ENCODE results near the gene RAB7A.
"Not testable (repeated sequence)": the region's sequence is repeated elsewhere in the genome, so short reads cannot be mapped to it uniquely, and the experiment has no call there.

Gene RAB7A

DNA sequence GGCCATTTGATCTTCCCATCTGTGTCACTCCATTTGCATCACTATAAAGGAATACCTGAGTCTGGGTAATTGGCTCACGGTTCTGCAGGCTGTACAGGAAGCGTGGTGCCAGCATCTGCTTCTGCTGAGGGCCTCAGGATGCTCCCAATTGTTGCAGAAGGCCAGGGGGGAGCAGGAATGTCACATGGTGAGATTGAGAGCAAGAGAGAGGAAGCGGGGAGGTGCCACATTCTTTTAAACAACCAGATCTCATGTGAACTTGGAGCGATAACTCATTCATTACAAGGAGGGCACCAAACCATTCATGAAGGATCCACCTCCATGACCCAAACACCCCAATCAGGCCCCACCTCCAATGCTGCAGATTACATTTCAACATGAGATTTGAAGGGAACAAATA is 13.1 kb upstream of the RAB7A start:
- Histone ChIP-seq H3K36me3 (replicated peaks in 1 of 2; ENCODE audit: control insufficient read depth in 2 of 2, insufficient read depth in 2 of 2, low read length in 2 of 2) (no peaks in the 10 kb centered on the region), H3K4ac (ENCODE audit: low read length) (no peak overlapping the region), H2BK15ac (ENCODE audit: low read length) (peak overlapping the region; percentile 0), H4K8ac (ENCODE audit: low read depth, low read length) (no peak overlapping the region), H4K91ac (ENCODE audit: low read depth, low read length, poor library complexity) (no peak overlapping the region), H3K9ac (ENCODE audit: low read depth, low read length, poor library complexity) (no peak overlapping the region), H2BK5ac (ENCODE audit: low read length) (peak overlapping the region; percentile 40), H3K18ac (ENCODE audit: low read length) (no peak overlapping the region), H2AFZ (ENCODE audit: low read length) (no peak overlapping the region), H3K27me3 (ENCODE audit: control insufficient read depth in 3 of 3, insufficient read depth in 3 of 3, low read depth in 1 of 3, low read length in 3 of 3) (peaks cover 0 to 7% (median 0%) of the 10 kb centered on the region in 3 experiments), H3K14ac (ENCODE audit: low read length) (no peak overlapping the region), H3K27ac (replicated peaks; ENCODE audit: low read length) (no peak overlapping the region), H3K79me1 (ENCODE audit: low read depth, low read length) (no peaks in the 10 kb centered on the region), H2BK120ac (ENCODE audit: low read depth, low read length) (no peak overlapping the region), H2AK5ac (ENCODE audit: low read depth, low read length) (no peak overlapping the region), H3K4me1 (ENCODE audit: control insufficient read depth in 2 of 2, insufficient read depth in 1 of 2, low read depth in 1 of 2, low read length in 2 of 2) (peaks cover 0 to 2% of the 10 kb centered on the region in 2 donors), H3K23ac (ENCODE audit: low read depth, low read length, poor library complexity) (no peak overlapping the region), H3K9me3 (replicated peaks in 1 of 2; ENCODE audit: control insufficient read depth in 2 of 2, insufficient read depth in 1 of 2, low read depth in 1 of 2, low read length in 2 of 2) (no peaks in the 10 kb centered on the region), H3K4me2 (ENCODE audit: insufficient read depth, low read length, poor library complexity, severe bottlenecking) (no peak overlapping the region), H2BK12ac (ENCODE audit: low read length) (no peak overlapping the region), H3K4me3 (ENCODE audit: low read length in 2 of 2) (no peak overlapping the region)
- DNase-seq (ENCODE audit: low spot score): no peak
- WGBS, 2 donors (ENCODE audit: extremely low coverage in 2 of 2, insufficient read length in 2 of 2, insufficient replicate concordance in 1 of 2): no CpG with 5 or more reads among the region's 4 CpGs

DNA sequence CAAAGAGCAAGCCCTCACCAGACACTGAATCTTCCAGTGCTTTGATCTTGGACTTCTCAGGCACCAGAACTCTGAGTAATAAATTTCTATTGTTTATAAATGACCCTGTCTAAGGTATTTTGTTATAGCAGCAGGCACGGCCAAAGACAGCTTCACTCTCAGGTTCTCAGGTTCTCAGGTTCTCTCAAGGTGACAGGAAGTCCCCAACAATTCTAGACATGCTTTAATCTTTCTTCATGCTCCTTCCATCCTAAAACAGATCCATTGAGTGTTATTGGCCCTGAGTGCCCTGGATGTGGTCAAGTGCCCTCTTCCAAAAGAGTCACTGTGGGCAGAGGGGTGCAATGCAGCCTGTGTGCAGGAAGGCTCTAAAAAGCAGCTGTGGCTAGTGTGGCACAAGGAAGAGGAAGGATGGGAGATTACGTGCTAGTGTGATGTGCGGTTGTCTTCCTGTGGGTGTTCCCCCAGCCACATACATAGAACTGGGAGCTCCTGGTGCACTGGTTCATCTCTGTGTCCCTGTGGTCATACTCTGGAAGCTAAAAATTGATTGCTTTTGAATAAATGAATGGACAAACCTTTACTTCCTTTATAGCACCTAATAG is 11.0 kb upstream of the RAB7A start:
- Histone ChIP-seq H3K27me3 (ENCODE audit: control insufficient read depth in 3 of 3, insufficient read depth in 3 of 3, low read depth in 1 of 3, low read length in 3 of 3) (peaks cover 0 to 8% (median 0%) of the 10 kb centered on the region in 3 experiments), H3K23ac (ENCODE audit: low read depth, low read length, poor library complexity) (no peak overlapping the region), H4K91ac (ENCODE audit: low read depth, low read length, poor library complexity) (no peak overlapping the region), H3K9me3 (replicated peaks in 1 of 2; ENCODE audit: control insufficient read depth in 2 of 2, insufficient read depth in 1 of 2, low read depth in 1 of 2, low read length in 2 of 2) (peaks cover 0 to 3% of the 10 kb centered on the region in 2 donors), H3K27ac (replicated peaks; ENCODE audit: low read length) (no peak overlapping the region), H2BK120ac (ENCODE audit: low read depth, low read length) (no peak overlapping the region), H2AFZ (ENCODE audit: low read length) (no peak overlapping the region), H3K14ac (ENCODE audit: low read length) (no peak overlapping the region), H3K4me1 (ENCODE audit: control insufficient read depth in 2 of 2, insufficient read depth in 1 of 2, low read depth in 1 of 2, low read length in 2 of 2) (no peaks in the 10 kb centered on the region), H3K36me3 (replicated peaks in 1 of 2; ENCODE audit: control insufficient read depth in 2 of 2, insufficient read depth in 2 of 2, low read length in 2 of 2) (no peaks in the 10 kb centered on the region), H3K18ac (ENCODE audit: low read length) (no peak overlapping the region), H2AK5ac (ENCODE audit: low read depth, low read length) (no peak overlapping the region), H3K4me2 (ENCODE audit: insufficient read depth, low read length, poor library complexity, severe bottlenecking) (no peak overlapping the region), H2BK15ac (ENCODE audit: low read length) (no peak overlapping the region), H2BK12ac (ENCODE audit: low read length) (no peak overlapping the region), H3K79me1 (ENCODE audit: low read depth, low read length) (no peaks in the 10 kb centered on the region), H4K8ac (ENCODE audit: low read depth, low read length) (no peak overlapping the region), H3K4me3 (ENCODE audit: low read length in 2 of 2) (peak overlapping the region in 1 of 2 donors; percentile 1), H3K9ac (ENCODE audit: low read depth, low read length, poor library complexity) (no peak overlapping the region), H3K4ac (ENCODE audit: low read length) (no peak overlapping the region), H2BK5ac (ENCODE audit: low read length) (no peak overlapping the region)
- DNase-seq (ENCODE audit: low spot score): no peak
- no CpG with 5 or more reads among the region's 3 CpGs for WGBS, 2 donors (ENCODE audit: extremely low coverage in 2 of 2, insufficient read length in 2 of 2, insufficient replicate concordance in 1 of 2)

DNA sequence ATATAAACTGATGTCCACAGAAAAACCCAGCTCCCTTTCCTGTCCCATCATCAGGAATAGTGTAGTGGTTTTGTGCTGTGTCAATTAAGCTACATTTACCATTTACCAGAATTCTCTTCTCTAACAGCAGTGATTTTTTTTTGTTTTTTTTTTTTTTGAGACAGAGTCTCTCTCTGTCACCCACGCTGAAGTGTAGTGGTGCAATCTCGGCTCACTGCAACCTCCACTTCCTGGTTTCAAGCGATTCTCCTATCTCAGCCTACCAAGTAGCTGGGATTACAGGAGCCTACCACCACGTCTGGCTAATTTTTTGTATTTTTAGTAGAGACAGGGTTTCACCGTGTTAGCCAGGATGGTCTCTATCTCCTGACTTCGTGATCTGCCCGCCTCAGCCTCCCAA is 7.1 kb upstream of the RAB7A start:
- H2AFZ ChIP-seq (ENCODE audit: low read length); H3K18ac ChIP-seq (ENCODE audit: low read length); H3K27ac ChIP-seq (replicated peaks; ENCODE audit: low read length); H2AK5ac ChIP-seq (ENCODE audit: low read depth, low read length); H3K4ac ChIP-seq (ENCODE audit: low read length); H3K14ac ChIP-seq (ENCODE audit: low read length); H3K79me1 ChIP-seq (ENCODE audit: low read depth, low read length); H2BK12ac ChIP-seq (ENCODE audit: low read length); H3K23ac ChIP-seq (ENCODE audit: low read depth, low read length, poor library complexity); H2BK120ac ChIP-seq (ENCODE audit: low read depth, low read length); H2BK5ac ChIP-seq (ENCODE audit: low read length); H3K4me2 ChIP-seq (ENCODE audit: insufficient read depth, low read length, poor library complexity, severe bottlenecking); H3K4me1 ChIP-seq (ENCODE audit: control insufficient read depth in 2 of 2, insufficient read depth in 1 of 2, low read depth in 1 of 2, low read length in 2 of 2); H4K91ac ChIP-seq (ENCODE audit: low read depth, low read length, poor library complexity); H4K8ac ChIP-seq (ENCODE audit: low read depth, low read length); H3K36me3 ChIP-seq (replicated peaks in 1 of 2; ENCODE audit: control insufficient read depth in 2 of 2, insufficient read depth in 2 of 2, low read length in 2 of 2); H3K9ac ChIP-seq (ENCODE audit: low read depth, low read length, poor library complexity); DNase-seq (ENCODE audit: low spot score); H3K4me3 ChIP-seq (ENCODE audit: low read length in 2 of 2); H2BK15ac ChIP-seq (ENCODE audit: low read length); H3K9me3 ChIP-seq (replicated peaks in 1 of 2; ENCODE audit: control insufficient read depth in 2 of 2, insufficient read depth in 1 of 2, low read depth in 1 of 2, low read length in 2 of 2): not testable (repeated sequence)
- WGBS, 2 donors (ENCODE audit: extremely low coverage in 2 of 2, insufficient read length in 2 of 2, insufficient replicate concordance in 1 of 2): no CpG with 5 or more reads among the region's 7 CpGs
- peaks cover 0 to 19% (median 0%) of the 10 kb centered on the region in 3 experiments for H3K27me3 ChIP-seq (ENCODE audit: control insufficient read depth in 3 of 3, insufficient read depth in 3 of 3, low read depth in 1 of 3, low read length in 3 of 3)

DNA sequence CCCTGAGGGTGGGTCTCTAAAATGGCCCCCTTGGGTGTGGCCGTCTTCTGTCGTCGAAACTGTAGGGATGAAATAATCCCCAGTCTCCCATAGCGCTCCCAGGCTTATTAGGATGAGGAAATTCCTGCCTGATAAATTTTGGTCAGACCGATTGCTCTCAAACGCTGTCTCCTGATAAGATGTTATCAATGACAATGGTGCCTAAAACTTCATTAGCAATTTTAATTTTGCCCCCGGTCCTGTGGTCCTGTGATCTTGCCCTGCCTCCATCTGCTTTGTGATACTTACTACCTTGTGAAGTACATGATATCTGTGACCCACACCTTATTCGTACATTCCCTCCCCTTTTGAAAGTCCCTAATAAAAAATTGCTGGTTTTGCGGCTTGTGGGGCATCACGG is 5.1 kb upstream of the RAB7A start:
- WGBS, 2 donors (ENCODE audit: extremely low coverage in 2 of 2, insufficient read length in 2 of 2, insufficient replicate concordance in 1 of 2): no CpG with 5 or more reads among the region's 10 CpGs
- H3K36me3 ChIP-seq (replicated peaks in 1 of 2; ENCODE audit: control insufficient read depth in 2 of 2, insufficient read depth in 2 of 2, low read length in 2 of 2): no peaks in the 10 kb centered on the region
- no peak overlapping the region for H2AFZ ChIP-seq (ENCODE audit: low read length)
- no peak overlapping the region for H3K9ac ChIP-seq (ENCODE audit: low read depth, low read length, poor library complexity)
- H3K27me3 ChIP-seq (ENCODE audit: control insufficient read depth in 3 of 3, insufficient read depth in 3 of 3, low read depth in 1 of 3, low read length in 3 of 3): peaks cover 0 to 19% (median 0%) of the 10 kb centered on the region in 3 experiments
- no peak overlapping the region for H3K4ac ChIP-seq (ENCODE audit: low read length)
- no peak overlapping the region for H3K14ac ChIP-seq (ENCODE audit: low read length)
- no peak overlapping the region for H4K8ac ChIP-seq (ENCODE audit: low read depth, low read length)
- no peak overlapping the region for H3K23ac ChIP-seq (ENCODE audit: low read depth, low read length, poor library complexity)
- no peak overlapping the region for H2BK120ac ChIP-seq (ENCODE audit: low read depth, low read length)
- H4K91ac ChIP-seq (ENCODE audit: low read depth, low read length, poor library complexity): no peak overlapping the region
- no peaks in the 10 kb centered on the region for H3K4me1 ChIP-seq (ENCODE audit: control insufficient read depth in 2 of 2, insufficient read depth in 1 of 2, low read depth in 1 of 2, low read length in 2 of 2)
- no peak overlapping the region for H2BK5ac ChIP-seq (ENCODE audit: low read length)
- no peaks in the 10 kb centered on the region for H3K79me1 ChIP-seq (ENCODE audit: low read depth, low read length)
- H3K9me3 ChIP-seq (replicated peaks in 1 of 2; ENCODE audit: control insufficient read depth in 2 of 2, insufficient read depth in 1 of 2, low read depth in 1 of 2, low read length in 2 of 2): peaks cover 0 to 3% of the 10 kb centered on the region in 2 donors
- no peak overlapping the region for H3K4me3 ChIP-seq (ENCODE audit: low read length in 2 of 2)
- H2BK15ac ChIP-seq (ENCODE audit: low read length): no peak overlapping the region
- no peak overlapping the region for H2AK5ac ChIP-seq (ENCODE audit: low read depth, low read length)
- no peak overlapping the region for H3K18ac ChIP-seq (ENCODE audit: low read length)
- H3K27ac ChIP-seq (replicated peaks; ENCODE audit: low read length): no peak overlapping the region
- no peak for DNase-seq (ENCODE audit: low spot score)
- H3K4me2 ChIP-seq (ENCODE audit: insufficient read depth, low read length, poor library complexity, severe bottlenecking): no peak overlapping the region
- H2BK12ac ChIP-seq (ENCODE audit: low read length): no peak overlapping the region
